Testis (tissue), 3 donors: ENCODE results near the gene UBE3C. TPM values are rescaled to one million over a fixed set of nuclear protein-coding genes. Genes with fewer than 3 reads are reported as not detected.

Experiments
- DNase-seq: peaks from one replicate; pipeline ENCODE4 v3.0.0-alpha.2; 2019
- H3K27ac ChIP-seq, 2 donors: fragments of 200-600 bp; sonication (generic); one replicate each; pipeline ENCODE4 v1.5.1; 2019
- H3K27me3 ChIP-seq: fragments of 200-600 bp; sonication (generic); one replicate; pipeline ENCODE4 v1.5.1; 2019
- H3K36me3 ChIP-seq: fragments of 200-600 bp; sonication (generic); one replicate; pipeline ENCODE4 v1.5.1; 2017; ENCODE audit warnings: low read depth; ENCODE audit errors: missing control alignments
- H3K4me1 ChIP-seq: fragments of 200-600 bp; sonication (generic); one replicate; pipeline ENCODE4 v1.5.1; 2019
- H3K4me3 ChIP-seq, 2 donors: fragments of 200-600 bp; sonication (generic); one replicate each; pipeline ENCODE4 v1.5.1; 2017 to 2019
- H3K9me3 ChIP-seq: fragments of 200-600 bp; sonication (generic); one replicate; pipeline ENCODE4 v1.5.1; 2017
- POLR2A ChIP-seq: fragments of 450-650 bp; IDR thresholded peaks from one replicate; pipeline ENCODE4 v1.6.1; 2017; ENCODE audit warnings: antibody characterized with exemption, mild to moderate bottlenecking, moderate library complexity
- WGBS, 2 donors: methylation state at CpG; one replicate each; pipeline ENCODE4 v1.1.5; 2018; 5-methylcytosine and 5-hydroxymethylcytosine counted together
- intact Hi-C: fragments of 100-400 bp; cut with DNase I; formaldehyde crosslinking; loops from one replicate; pipeline ENCODE4 v1.15.1; 2023; ENCODE audit warnings: low total_unique reads
- polyA plus RNA-seq: library from polyadenylated mRNA; stranded (reverse); fragments of 350-450 nt; fragmentation: Illumina TruSeq; extraction: RNeasy Lipid Tissue Mini Kit (QIAGEN cat#74804); gene quantifications from one replicate; pipeline ENCODE4 v1.2.3, GENCODE V29; 2014; ENCODE audit warnings: low read depth, low replicate concordance; ENCODE audit not compliant: insufficient read depth
- total RNA-seq, 2 donors: library from RNA; depleted of rRNA; stranded (reverse); fragments of >200 nt; gene quantifications; one replicate each; pipeline ENCODE4 v1.2.3, GENCODE V29; 2016
- TF ChIP-seq, protein P1 (sequence below), 3 experiments: fragments of 450-650 bp in 2 of 3; fragments of 200-600 bp in 1 of 3; sonication (generic) in 1 of 3; IDR thresholded peaks; one replicate each; pipeline ENCODE4 v1.5.1; 2016 to 2019; ENCODE audit warnings: antibody characterized with exemption in 3 of 3, mild to moderate bottlenecking in 2 of 3, moderate library complexity in 1 of 3

Gene UBE3C
- total and polyA plus RNA-seq, 3 donors from 2014 or later, result 69.4 to 95.9 (median 86.0) TPM

- Histone ChIP-seq H3K4me3 (no peak overlapping the region), H3K36me3 (no peaks in the 10 kb centered on the region), H3K4me1 (no peaks in the 10 kb centered on the region), H3K9me3 (no peaks in the 10 kb centered on the region), H3K27ac (no peak overlapping the region), H3K27me3 (no peaks in the 10 kb centered on the region)
- DNase-seq, result no peak
- intact Hi-C loops, result no loop called here
- WGBS, 2 donors, result 93 to 96% methylated on average over 5 of the region's 5 CpGs
- TF ChIP-seq, protein P1, sequence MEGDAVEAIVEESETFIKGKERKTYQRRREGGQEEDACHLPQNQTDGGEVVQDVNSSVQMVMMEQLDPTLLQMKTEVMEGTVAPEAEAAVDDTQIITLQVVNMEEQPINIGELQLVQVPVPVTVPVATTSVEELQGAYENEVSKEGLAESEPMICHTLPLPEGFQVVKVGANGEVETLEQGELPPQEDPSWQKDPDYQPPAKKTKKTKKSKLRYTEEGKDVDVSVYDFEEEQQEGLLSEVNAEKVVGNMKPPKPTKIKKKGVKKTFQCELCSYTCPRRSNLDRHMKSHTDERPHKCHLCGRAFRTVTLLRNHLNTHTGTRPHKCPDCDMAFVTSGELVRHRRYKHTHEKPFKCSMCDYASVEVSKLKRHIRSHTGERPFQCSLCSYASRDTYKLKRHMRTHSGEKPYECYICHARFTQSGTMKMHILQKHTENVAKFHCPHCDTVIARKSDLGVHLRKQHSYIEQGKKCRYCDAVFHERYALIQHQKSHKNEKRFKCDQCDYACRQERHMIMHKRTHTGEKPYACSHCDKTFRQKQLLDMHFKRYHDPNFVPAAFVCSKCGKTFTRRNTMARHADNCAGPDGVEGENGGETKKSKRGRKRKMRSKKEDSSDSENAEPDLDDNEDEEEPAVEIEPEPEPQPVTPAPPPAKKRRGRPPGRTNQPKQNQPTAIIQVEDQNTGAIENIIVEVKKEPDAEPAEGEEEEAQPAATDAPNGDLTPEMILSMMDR (IDR thresholded peaks at IDR 0.05), result no peak
- no peak for TF ChIP-seq POLR2A
These were observed 102.9 kb downstream of the UBE3C start for GRCh38 chr7:157241631-157242030.

- intact Hi-C loops, result no loop called here
- Histone ChIP-seq H3K27ac (no peak overlapping the region), H3K4me3 (no peak overlapping the region), H3K27me3 (no peaks in the 10 kb centered on the region), H3K9me3 (no peaks in the 10 kb centered on the region), H3K36me3 (no peaks in the 10 kb centered on the region), H3K4me1 (no peaks in the 10 kb centered on the region)
- TF ChIP-seq, protein P1 (IDR thresholded peaks at IDR 0.05), result no peak
- TF ChIP-seq POLR2A, result no peak
- no peak for DNase-seq
- 89 to 97% methylated on average over 6 of the region's 6 CpGs for WGBS, 2 donors
These were observed 106.0 kb downstream of the UBE3C start for GRCh38 chr7:157244516-157245294.

DNA sequence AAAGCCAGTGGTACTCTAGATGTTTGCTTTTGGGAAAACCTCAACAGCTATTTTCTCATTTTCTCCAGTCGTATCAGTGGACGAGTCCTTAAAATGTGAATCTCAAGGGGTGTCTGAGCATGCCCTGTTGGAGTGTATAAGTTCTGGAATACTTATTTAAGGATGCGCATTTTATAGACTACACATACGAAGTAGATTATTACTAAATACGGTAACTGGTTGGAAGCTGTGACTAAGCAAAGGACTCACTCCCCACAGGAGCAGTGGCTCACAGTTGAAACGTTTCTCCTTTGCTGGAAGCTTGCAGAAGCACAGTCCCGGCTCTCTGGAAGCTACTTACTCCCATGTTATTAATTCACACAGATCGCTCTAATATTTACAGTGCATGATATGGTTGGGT lies 107.3 kb downstream of the UBE3C start:
- Histone ChIP-seq H3K4me3 (no peak overlapping the region), H3K4me1 (no peaks in the 10 kb centered on the region), H3K9me3 (no peaks in the 10 kb centered on the region), H3K27ac (no peak overlapping the region), H3K27me3 (no peaks in the 10 kb centered on the region), H3K36me3 (no peaks in the 10 kb centered on the region)
- TF ChIP-seq POLR2A, result no peak
- TF ChIP-seq, protein P1 (IDR thresholded peaks at IDR 0.05), result no peak
- WGBS, 2 donors, result 91 to 96% methylated on average over 8 of the region's 8 CpGs
- no peak for DNase-seq
- intact Hi-C loops, result no loop called here

DNA sequence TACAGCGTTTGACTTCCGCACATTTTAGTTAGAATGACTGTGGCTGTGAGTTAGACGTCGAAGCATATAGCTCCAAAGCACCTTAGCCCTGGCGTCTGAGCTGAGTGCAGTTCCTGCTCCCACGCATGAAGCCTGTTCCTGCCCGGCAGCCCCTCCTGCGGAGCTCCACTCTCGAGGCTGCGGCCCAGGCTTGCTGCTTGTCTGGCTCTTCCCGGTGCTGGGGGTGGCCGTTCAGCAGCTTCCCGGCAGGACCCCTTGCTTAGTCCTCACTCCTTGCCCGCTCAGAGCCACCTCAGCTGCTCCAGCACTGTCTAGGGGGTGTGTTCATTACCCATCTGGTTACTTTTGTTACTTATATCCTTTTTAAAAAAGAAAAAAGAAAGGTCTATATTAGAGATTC lies 109.9 kb downstream of the UBE3C start:
- H3K36me3 ChIP-seq, result no peaks in the 10 kb centered on the region
- TF ChIP-seq POLR2A, result no peak
- TF ChIP-seq, protein P1 (IDR thresholded peaks at IDR 0.05), result no peak
- H3K4me3 ChIP-seq, result no peak overlapping the region
- no peaks in the 10 kb centered on the region for H3K4me1 ChIP-seq
- no peak for DNase-seq
- H3K27me3 ChIP-seq, result no peaks in the 10 kb centered on the region
- intact Hi-C loops, result no loop called here
- no peak overlapping the region for H3K27ac ChIP-seq
- 89 to 95% methylated on average over 14 of the region's 14 CpGs for WGBS, 2 donors
- H3K9me3 ChIP-seq, result no peaks in the 10 kb centered on the region
